SU-DHL-6 (cell line): Measurements from ENCODE around the gene SLC28A2.

ENCODE experiments used
- EZH2phosphoT487 ChIP-seq: fragments of 200-600 bp; sonication (generic), shearing (Covaris generic); conservative IDR thresholded peaks from 2 replicates; pipeline ENCODE4 v1.6.1; 2018; ENCODE audit warnings: mild to moderate bottlenecking, antibody characterized with exemption, low read length, moderate library complexity, mixed read lengths
- TF ChIP-seq, protein P1 (sequence below): fragments of 200-600 bp; sonication (generic); IDR thresholded peaks from one replicate; pipeline ENCODE4 v1.5.1; 2017; ENCODE audit warnings: antibody characterized with exemption, mild to moderate bottlenecking, low read length, moderate library complexity; ENCODE audit not compliant: insufficient read depth, poor library complexity, severe bottlenecking

DNA sequence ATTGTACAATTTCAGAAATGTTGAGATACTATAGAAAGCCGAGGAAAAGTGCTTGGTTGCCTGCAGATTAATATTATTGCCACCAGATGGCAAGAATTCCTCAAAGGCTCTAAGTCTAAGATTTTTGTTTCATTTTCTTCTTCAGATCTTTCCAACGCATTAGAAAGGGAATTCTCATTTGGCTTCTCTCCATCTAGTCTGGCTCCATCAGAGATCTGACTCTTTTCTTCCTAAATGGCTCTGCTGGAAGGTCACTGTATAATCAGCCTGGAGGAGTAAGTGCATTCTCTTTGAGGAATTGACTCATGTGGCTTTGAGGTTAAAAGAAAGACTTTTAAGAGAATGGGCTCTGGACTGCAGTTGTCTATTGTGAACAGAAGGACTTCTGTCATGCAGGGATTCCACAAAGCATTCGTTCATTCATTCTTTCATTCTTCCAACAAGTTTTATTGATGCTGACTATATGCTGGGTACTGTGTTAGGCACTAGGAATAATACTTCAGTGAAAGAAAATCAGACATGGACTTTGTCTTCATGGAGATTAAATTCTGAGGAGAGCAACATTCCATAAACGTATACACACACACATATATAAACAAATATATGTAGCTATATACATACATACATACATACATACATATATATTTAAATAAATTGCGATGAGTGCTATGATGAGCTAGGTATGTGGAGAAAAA, 55.3 kb downstream of the SLC28A2 start:
- TF ChIP-seq, protein P1, sequence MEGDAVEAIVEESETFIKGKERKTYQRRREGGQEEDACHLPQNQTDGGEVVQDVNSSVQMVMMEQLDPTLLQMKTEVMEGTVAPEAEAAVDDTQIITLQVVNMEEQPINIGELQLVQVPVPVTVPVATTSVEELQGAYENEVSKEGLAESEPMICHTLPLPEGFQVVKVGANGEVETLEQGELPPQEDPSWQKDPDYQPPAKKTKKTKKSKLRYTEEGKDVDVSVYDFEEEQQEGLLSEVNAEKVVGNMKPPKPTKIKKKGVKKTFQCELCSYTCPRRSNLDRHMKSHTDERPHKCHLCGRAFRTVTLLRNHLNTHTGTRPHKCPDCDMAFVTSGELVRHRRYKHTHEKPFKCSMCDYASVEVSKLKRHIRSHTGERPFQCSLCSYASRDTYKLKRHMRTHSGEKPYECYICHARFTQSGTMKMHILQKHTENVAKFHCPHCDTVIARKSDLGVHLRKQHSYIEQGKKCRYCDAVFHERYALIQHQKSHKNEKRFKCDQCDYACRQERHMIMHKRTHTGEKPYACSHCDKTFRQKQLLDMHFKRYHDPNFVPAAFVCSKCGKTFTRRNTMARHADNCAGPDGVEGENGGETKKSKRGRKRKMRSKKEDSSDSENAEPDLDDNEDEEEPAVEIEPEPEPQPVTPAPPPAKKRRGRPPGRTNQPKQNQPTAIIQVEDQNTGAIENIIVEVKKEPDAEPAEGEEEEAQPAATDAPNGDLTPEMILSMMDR: no peak
- TF ChIP-seq EZH2phosphoT487: no peak
